SIG-M5 (cell line): ENCODE measurements around the gene NFX1.
A peak's percentile ranks its signal among the peaks of the same experiment; 100 is the strongest.

Experiments used
- DNase-seq: peaks from one replicate; lab custom pipeline; 2025; lab: John Stamatoyannopoulos, UW

Gene NFX1

GRCh38 chr9:33267151-33267767 is 23.1 kb upstream of the NFX1 start:
- DNase-seq: no peak

GRCh38 chr9:33270146-33270545 is 20.2 kb upstream of the NFX1 start:
- no peak for DNase-seq

GRCh38 chr9:33272061-33272460 is 18.3 kb upstream of the NFX1 start:
- no peak for DNase-seq

GRCh38 chr9:33273266-33273971 is 16.9 kb upstream of the NFX1 start:
- no peak for DNase-seq

GRCh38 chr9:33273972-33274328 is 16.4 kb upstream of the NFX1 start:
- no peak for DNase-seq

- no peak for DNase-seq
These were observed 12.8 kb upstream of the NFX1 start for GRCh38 chr9:33277484-33277883.

- no peak for DNase-seq
These were observed 4.8 kb upstream of the NFX1 start for GRCh38 chr9:33285502-33285901.

- no peak for DNase-seq
These were observed 3.2 kb upstream of the NFX1 start for GRCh38 chr9:33287087-33287490.

- no peak for DNase-seq
These were observed 2.1 kb upstream of the NFX1 start for GRCh38 chr9:33288235-33288634.

- DNase-seq: no peak
These were observed 1.4 kb upstream of the NFX1 start for GRCh38 chr9:33288828-33289483.

- no peak for DNase-seq
These were observed 820 bp upstream of the NFX1 start for GRCh38 chr9:33289496-33289895.

- no peak for DNase-seq
These were observed 425 bp upstream of the NFX1 start for GRCh38 chr9:33289936-33290246.

- DNase-seq: no peak
These were observed 698 bp downstream of the NFX1 start for GRCh38 chr9:33291031-33291397.

- DNase-seq: no peak
These were observed 1.6 kb downstream of the NFX1 start for GRCh38 chr9:33291901-33292300.

GRCh38 chr9:33293782-33294181 is 3.5 kb downstream of the NFX1 start:
- no peak for DNase-seq

- no peak for DNase-seq
These were observed 4.5 kb downstream of the NFX1 start for GRCh38 chr9:33294670-33295432.

GRCh38 chr9:33295571-33295970 is 5.3 kb downstream of the NFX1 start:
- no peak for DNase-seq

GRCh38 chr9:33297432-33297831 is 7.1 kb downstream of the NFX1 start:
- DNase-seq: peak; percentile 77

GRCh38 chr9:33300546-33300945 is 10.2 kb downstream of the NFX1 start:
- no peak for DNase-seq

GRCh38 chr9:33304362-33304761 is 14.0 kb downstream of the NFX1 start:
- no peak for DNase-seq

- DNase-seq: no peak
These were observed 15.7 kb downstream of the NFX1 start for GRCh38 chr9:33306037-33306436.

GRCh38 chr9:33307067-33307466 is 16.8 kb downstream of the NFX1 start:
- DNase-seq: no peak

GRCh38 chr9:33309903-33310302 is 19.6 kb downstream of the NFX1 start:
- DNase-seq: no peak
